SK-N-SH (cell line): Measurements from ENCODE around the gene CELF5.

Source experiments
- CTCF ChIP-seq: fragments of 200-600 bp; sonication (generic); IDR thresholded peaks from 2 replicates; pipeline ENCODE4 v1.6.1; 2017; ENCODE audit warnings: antibody characterized with exemption, mild to moderate bottlenecking, moderate library complexity
- ELF1 ChIP-seq: IDR thresholded peaks from 2 replicates; pipeline ENCODE4 v1.4.0; 2012
- FOSL2 ChIP-seq: IDR thresholded peaks from 2 replicates; pipeline ENCODE4 v1.4.0; 2012; ENCODE audit warnings: low read depth, mild to moderate bottlenecking, moderate library complexity, borderline replicate concordance
- GATA2 ChIP-seq: sonication (generic); formaldehyde crosslinking; IDR thresholded peaks from 2 replicates; pipeline ENCODE4 v1.5.0; 2020; ENCODE audit warnings: mild to moderate bottlenecking, missing genetic modification reagents
- NRF1 ChIP-seq: IDR thresholded peaks from 2 replicates; pipeline ENCODE4 v1.6.1; 2012; ENCODE audit warnings: low read depth, mild to moderate bottlenecking, low read length
- PBX3 ChIP-seq: IDR thresholded peaks from 2 replicates; pipeline ENCODE4; 2012
- POLR2AphosphoS5 ChIP-seq: IDR thresholded peaks from 2 replicates; pipeline ENCODE4 v1.6.1; 2012; ENCODE audit warnings: low read depth, low read length
- SIN3A ChIP-seq: IDR thresholded peaks from 2 replicates; pipeline ENCODE4 v1.6.1; 2012; ENCODE audit warnings: low read depth, mild to moderate bottlenecking, low read length, moderate library complexity, borderline replicate concordance
- SMC3 ChIP-seq: IDR thresholded peaks from 2 replicates; pipeline ENCODE4 v1.6.1; 2012; ENCODE audit warnings: low read depth, low read length, improper control_type of control experiment
- TCF12 ChIP-seq: IDR thresholded peaks from 2 replicates; pipeline ENCODE4 v1.4.0; 2012
- YY1 ChIP-seq: IDR thresholded peaks from 2 replicates; pipeline ENCODE4 v1.4.0; 2012; ENCODE audit warnings: low read depth, mild to moderate bottlenecking
- TF ChIP-seq, protein P1 (sequence below): IDR thresholded peaks from 2 replicates; pipeline ENCODE4 v1.6.1; 2012; ENCODE audit warnings: mild to moderate bottlenecking, low read depth, low read length, moderate library complexity

- no peak for TF ChIP-seq CTCF
- no peak for TF ChIP-seq FOSL2
- no peak for TF ChIP-seq SMC3
- no peak for TF ChIP-seq TCF12
- no peak for TF ChIP-seq ELF1
- no peak for TF ChIP-seq YY1
- no peak for TF ChIP-seq POLR2AphosphoS5
- TF ChIP-seq, protein P1, sequence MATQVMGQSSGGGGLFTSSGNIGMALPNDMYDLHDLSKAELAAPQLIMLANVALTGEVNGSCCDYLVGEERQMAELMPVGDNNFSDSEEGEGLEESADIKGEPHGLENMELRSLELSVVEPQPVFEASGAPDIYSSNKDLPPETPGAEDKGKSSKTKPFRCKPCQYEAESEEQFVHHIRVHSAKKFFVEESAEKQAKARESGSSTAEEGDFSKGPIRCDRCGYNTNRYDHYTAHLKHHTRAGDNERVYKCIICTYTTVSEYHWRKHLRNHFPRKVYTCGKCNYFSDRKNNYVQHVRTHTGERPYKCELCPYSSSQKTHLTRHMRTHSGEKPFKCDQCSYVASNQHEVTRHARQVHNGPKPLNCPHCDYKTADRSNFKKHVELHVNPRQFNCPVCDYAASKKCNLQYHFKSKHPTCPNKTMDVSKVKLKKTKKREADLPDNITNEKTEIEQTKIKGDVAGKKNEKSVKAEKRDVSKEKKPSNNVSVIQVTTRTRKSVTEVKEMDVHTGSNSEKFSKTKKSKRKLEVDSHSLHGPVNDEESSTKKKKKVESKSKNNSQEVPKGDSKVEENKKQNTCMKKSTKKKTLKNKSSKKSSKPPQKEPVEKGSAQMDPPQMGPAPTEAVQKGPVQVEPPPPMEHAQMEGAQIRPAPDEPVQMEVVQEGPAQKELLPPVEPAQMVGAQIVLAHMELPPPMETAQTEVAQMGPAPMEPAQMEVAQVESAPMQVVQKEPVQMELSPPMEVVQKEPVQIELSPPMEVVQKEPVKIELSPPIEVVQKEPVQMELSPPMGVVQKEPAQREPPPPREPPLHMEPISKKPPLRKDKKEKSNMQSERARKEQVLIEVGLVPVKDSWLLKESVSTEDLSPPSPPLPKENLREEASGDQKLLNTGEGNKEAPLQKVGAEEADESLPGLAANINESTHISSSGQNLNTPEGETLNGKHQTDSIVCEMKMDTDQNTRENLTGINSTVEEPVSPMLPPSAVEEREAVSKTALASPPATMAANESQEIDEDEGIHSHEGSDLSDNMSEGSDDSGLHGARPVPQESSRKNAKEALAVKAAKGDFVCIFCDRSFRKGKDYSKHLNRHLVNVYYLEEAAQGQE = no peak
- TF ChIP-seq SIN3A = no peak
- no peak for TF ChIP-seq NRF1
- no peak for TF ChIP-seq PBX3
- TF ChIP-seq GATA2 (CRISPR knock-in tag) = no peak
Measured at GRCh38 chr19:3316132-3316648, 91.7 kb downstream of the CELF5 start.
